Measurements from ENCODE around the gene GRAMD2A. TPM values are rescaled to one million over a fixed set of nuclear protein-coding genes. Genes with fewer than 3 reads are reported as not detected.

The GRAMD2A gene
- total RNA-seq, 6 donors from 2014 or later = 26.7 to 52.4 (median 32.9) TPM

GRCh38 chr15:72179950-72180581 is 17.5 kb downstream of the GRAMD2A start:
- no peaks in the 10 kb centered on the region for H3K36me3 ChIP-seq
- no peak for TF ChIP-seq EP300 (IDR thresholded peaks at IDR 0.05)
- TF ChIP-seq POLR2A (IDR thresholded peaks at IDR 0.05) = no peak
- no peak for TF ChIP-seq POLR2AphosphoS5 (IDR thresholded peaks at IDR 0.05)
- TF ChIP-seq CTCF (IDR thresholded peaks at IDR 0.05) = no peak
- H3K4me3 ChIP-seq = no peak overlapping the region
- H3K27ac ChIP-seq = peak overlapping the region; percentile 29 to 51 (median 44)
- H3K4me1 ChIP-seq = peaks cover 0 to 39% (median 25%) of the 10 kb centered on the region in 4 donors
- DNase-seq (peak in 1 of 2 donors; percentile 33), ATAC-seq (ENCODE audit: low FRiP score in 2 of 2) (no peak)
- WGBS, 2 donors = 56 to 62% methylated on average over 4 to 16 of the region's 16 CpGs
- no peaks in the 10 kb centered on the region for H3K9me3 ChIP-seq
- peaks cover 0 to 5% (median 1%) of the 10 kb centered on the region in 4 donors for H3K27me3 ChIP-seq

- H3K36me3 ChIP-seq = no peaks in the 10 kb centered on the region
- ATAC-seq (ENCODE audit: low FRiP score in 2 of 2) (no peak), DNase-seq (peak in 1 of 2 donors; percentile 19)
- whole genome bisulfite sequencing, 2 donors = 92% methylated on average over 12 to 13 of the region's 13 CpGs
- H3K27ac ChIP-seq = peak overlapping the region in 1 of 4 donors; percentile 1
- TF ChIP-seq POLR2AphosphoS5 (IDR thresholded peaks at IDR 0.05) (no peak), POLR2A (IDR thresholded peaks at IDR 0.05) (no peak), CTCF (IDR thresholded peaks at IDR 0.05) (no peak), EP300 (IDR thresholded peaks at IDR 0.05) (no peak)
- no peak overlapping the region for H3K4me3 ChIP-seq
- no peaks in the 10 kb centered on the region for H3K9me3 ChIP-seq
- peaks cover 0 to 2% (median 0%) of the 10 kb centered on the region in 4 donors for H3K27me3 ChIP-seq
- H3K4me1 ChIP-seq = peaks cover 0 to 35% (median 21%) of the 10 kb centered on the region in 4 donors
These were observed 18.5 kb downstream of the GRAMD2A start for GRCh38 chr15:72178976-72179585.

GRCh38 chr15:72176743-72177142 is 20.8 kb downstream of the GRAMD2A start:
- 70 to 85% methylated on average over 3 of the region's 3 CpGs for WGBS, 2 donors
- Histone ChIP-seq H3K9me3 (no peaks in the 10 kb centered on the region), H3K36me3 (no peaks in the 10 kb centered on the region), H3K4me3 (no peak overlapping the region), H3K27me3 (no peaks in the 10 kb centered on the region), H3K4me1 (peaks cover 0 to 26% (median 11%) of the 10 kb centered on the region in 4 donors), H3K27ac (no peak overlapping the region)
- ATAC-seq (ENCODE audit: low FRiP score in 2 of 2) (no peak), DNase-seq (peak in 1 of 2 donors; percentile 3)
- TF ChIP-seq POLR2AphosphoS5 (IDR thresholded peaks at IDR 0.05) (no peak), CTCF (IDR thresholded peaks at IDR 0.05) (no peak), EP300 (IDR thresholded peaks at IDR 0.05) (no peak), POLR2A (IDR thresholded peaks at IDR 0.05) (no peak)

- H3K27ac ChIP-seq = no peak overlapping the region
- DNase-seq (peak in 1 of 2 donors; percentile 16), ATAC-seq (ENCODE audit: low FRiP score in 2 of 2) (peak in 1 of 2 donors; percentile 68)
- 73 to 87% methylated on average over 3 to 6 of the region's 6 CpGs for WGBS, 2 donors
- peaks cover 0 to 26% (median 11%) of the 10 kb centered on the region in 4 donors for H3K4me1 ChIP-seq
- no peaks in the 10 kb centered on the region for H3K27me3 ChIP-seq
- TF ChIP-seq CTCF (IDR thresholded peaks at IDR 0.05) (no peak), EP300 (IDR thresholded peaks at IDR 0.05) (no peak), POLR2A (IDR thresholded peaks at IDR 0.05) (no peak)
- H3K9me3 ChIP-seq = no peaks in the 10 kb centered on the region
- H3K4me3 ChIP-seq = no peak overlapping the region
- no peaks in the 10 kb centered on the region for H3K36me3 ChIP-seq
These were observed 21.4 kb downstream of the GRAMD2A start for GRCh38 chr15:72176159-72176558.

All from upper lobe of left lung (tissue), 6 donors.